ENCODE data around the gene ECE1. TPM values are rescaled to one million over a fixed set of nuclear protein-coding genes. Genes with fewer than 3 reads are reported as not detected.

The ECE1 gene
- total and polyA plus RNA-seq, 10 of the 15 experiments (the other 5 are each of a cell fraction or from before 2014, with no cell fraction given), result 0.97 to 81.0 (median 37.0) TPM

DNA sequence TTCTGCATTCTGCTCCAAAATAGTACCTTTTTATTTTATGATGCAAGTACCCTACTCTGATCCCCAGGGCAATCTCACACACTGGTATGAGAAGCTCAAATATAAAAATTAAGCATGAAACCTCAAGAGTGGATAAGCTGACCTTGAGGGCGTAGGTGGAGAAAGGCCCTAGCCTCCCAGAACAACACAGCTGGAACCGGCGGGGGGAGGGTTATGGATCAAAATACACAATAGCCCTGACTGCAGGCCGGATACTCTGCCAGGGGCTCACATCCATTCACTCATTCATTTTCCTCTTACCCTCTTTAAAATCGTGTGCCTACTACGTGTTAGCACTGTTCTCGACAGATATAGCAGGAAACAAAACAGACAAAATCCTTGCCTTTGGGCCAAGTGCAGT, 32.8 kb upstream of the ECE1 start:
- Histone ChIP-seq H3K27ac (ENCODE audit: control insufficient read depth, insufficient read depth) (no peak overlapping the region), H3K27me3 (replicated peaks in 1 of 2; ENCODE audit: control insufficient read depth in 2 of 2, insufficient read depth in 2 of 2, low read length in 1 of 2) (no peaks in the 10 kb centered on the region), H3K4me2 (ENCODE audit: control insufficient read depth, insufficient read depth) (no peak overlapping the region), H3K36me3 (ENCODE audit: control insufficient read depth in 2 of 2, insufficient read depth in 2 of 2, low read length in 1 of 2) (peaks cover 0 to 6% of the 10 kb centered on the region in 2 experiments; a peak in 2 of 4 replicates), H3K9ac (ENCODE audit: control insufficient read depth, insufficient read depth, low read length) (no peak overlapping the region), H3K4me3 (no peak overlapping the region), H3K9me3 (replicated peaks; ENCODE audit: control insufficient read depth, insufficient read depth, low read length) (no peaks in the 10 kb centered on the region), H4K20me1 (ENCODE audit: control insufficient read depth, insufficient read depth) (no peaks in the 10 kb centered on the region), H3K79me2 (ENCODE audit: control insufficient read depth, insufficient read depth, low read length) (no peaks in the 10 kb centered on the region; the same call in none of the 2 replicates), H3K4me1 (ENCODE audit: control insufficient read depth, insufficient read depth, low read length) (peaks cover 35% of the 10 kb centered on the region), H2AFZ (ENCODE audit: control insufficient read depth, low read depth, low read length) (no peak overlapping the region)
- no peak for ATAC-seq
- no TSS peak for BruUV-seq (replicated peaks)
- ChIA-PET RAD21 (ENCODE audit: unreplicated experiment) (interaction anchor here (1.8 to 6.4 kb wide), 5 partner anchors 10 to 52 kb away, joined by 6 to 97 read pairs (median 26); no protein-coding TSS in a partner anchor), CTCF (interaction anchor here (0.9 to 8.4 kb wide), 9 partner anchors 10 to 90 kb away, joined by 3 to 95 read pairs (median 5); no protein-coding TSS in a partner anchor), POLR2A (interaction anchor here (0.7 to 4.7 kb wide), 5 partner anchors 11 to 52 kb away, joined by 3 to 71 read pairs (median 4); partner anchors contain the start of gene ECE1), SMC1A (ENCODE audit: uncharacterized antibody, unreplicated experiment) (interaction anchor here (1.1 to 8.3 kb wide), 8 partner anchors 9 to 91 kb away, joined by 3 to 119 read pairs (median 12); partner anchors contain the start of gene ECE1)
- FAIRE-seq, result no peak
- no peak for DNase-seq (ENCODE audit: low read depth, low spot score)
- in situ Hi-C loops (cut with MboI), result no loop called here
- WGBS (ENCODE audit: insufficient coverage, insufficient replicate concordance, low lambda C conversion rate, missing lambda C conversion rate), result 70% methylated on average over 7 of the region's 7 CpGs
- intact Hi-C loops (cut with micrococcal nuclease; ENCODE audit: unreplicated experiment), result no loop called here
- no peak for TF ChIP-seq RCOR1 (conservative IDR thresholded peaks at IDR 0.05; ENCODE audit: low read depth, low read length)
- TF ChIP-seq, protein P1, sequence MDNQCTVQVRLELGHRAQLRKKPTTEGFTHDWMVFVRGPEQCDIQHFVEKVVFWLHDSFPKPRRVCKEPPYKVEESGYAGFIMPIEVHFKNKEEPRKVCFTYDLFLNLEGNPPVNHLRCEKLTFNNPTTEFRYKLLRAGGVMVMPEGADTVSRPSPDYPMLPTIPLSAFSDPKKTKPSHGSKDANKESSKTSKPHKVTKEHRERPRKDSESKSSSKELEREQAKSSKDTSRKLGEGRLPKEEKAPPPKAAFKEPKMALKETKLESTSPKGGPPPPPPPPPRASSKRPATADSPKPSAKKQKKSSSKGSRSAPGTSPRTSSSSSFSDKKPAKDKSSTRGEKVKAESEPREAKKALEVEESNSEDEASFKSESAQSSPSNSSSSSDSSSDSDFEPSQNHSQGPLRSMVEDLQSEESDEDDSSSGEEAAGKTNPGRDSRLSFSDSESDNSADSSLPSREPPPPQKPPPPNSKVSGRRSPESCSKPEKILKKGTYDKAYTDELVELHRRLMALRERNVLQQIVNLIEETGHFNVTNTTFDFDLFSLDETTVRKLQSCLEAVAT (IDR thresholded peaks at IDR 0.05), result 0 out of 2 replicates have a peak, but pooled peaks have one; percentile 31

DNA sequence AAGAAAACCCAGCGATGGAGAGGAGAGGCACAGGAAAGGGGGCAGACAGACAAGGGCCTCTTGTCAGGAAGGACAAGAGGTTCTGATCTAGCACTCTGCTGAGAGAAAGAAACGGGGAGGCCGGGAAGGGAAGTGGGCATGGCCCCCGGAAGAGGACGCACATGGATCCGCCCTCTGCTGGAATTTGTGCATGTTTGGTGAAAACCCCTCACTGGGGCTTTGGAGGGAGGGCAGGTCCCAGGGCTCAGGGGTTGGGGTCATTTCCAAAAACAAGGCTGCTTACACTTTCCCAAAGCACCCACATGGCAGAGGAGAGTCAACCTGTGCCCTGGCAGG, 32.4 kb upstream of the ECE1 start:
- intact Hi-C loops (cut with micrococcal nuclease; ENCODE audit: unreplicated experiment), result no loop called here
- Histone ChIP-seq H3K4me1 (ENCODE audit: control insufficient read depth, insufficient read depth, low read length) (peaks cover 35% of the 10 kb centered on the region), H3K4me2 (ENCODE audit: control insufficient read depth, insufficient read depth) (no peak overlapping the region), H3K27ac (ENCODE audit: control insufficient read depth, insufficient read depth) (no peak overlapping the region), H4K20me1 (ENCODE audit: control insufficient read depth, insufficient read depth) (no peaks in the 10 kb centered on the region), H3K9me3 (replicated peaks; ENCODE audit: control insufficient read depth, insufficient read depth, low read length) (no peaks in the 10 kb centered on the region), H3K79me2 (ENCODE audit: control insufficient read depth, insufficient read depth, low read length) (no peaks in the 10 kb centered on the region; the same call in none of the 2 replicates), H3K36me3 (ENCODE audit: control insufficient read depth in 2 of 2, insufficient read depth in 2 of 2, low read length in 1 of 2) (peaks cover 0 to 8% of the 10 kb centered on the region in 2 experiments; a peak in 2 of 4 replicates), H3K4me3 (no peak overlapping the region), H2AFZ (ENCODE audit: control insufficient read depth, low read depth, low read length) (no peak overlapping the region), H3K27me3 (replicated peaks in 1 of 2; ENCODE audit: control insufficient read depth in 2 of 2, insufficient read depth in 2 of 2, low read length in 1 of 2) (no peaks in the 10 kb centered on the region), H3K9ac (ENCODE audit: control insufficient read depth, insufficient read depth, low read length) (no peak overlapping the region)
- 53% methylated on average over 6 of the region's 6 CpGs for WGBS (ENCODE audit: insufficient coverage, insufficient replicate concordance, low lambda C conversion rate, missing lambda C conversion rate)
- in situ Hi-C loops (cut with MboI), result no loop called here
- FAIRE-seq, result no peak
- SMC1A ChIA-PET (ENCODE audit: uncharacterized antibody, unreplicated experiment), result interaction anchor here (1.1 to 8.3 kb wide), 6 partner anchors 9 to 90 kb away, joined by 3 to 119 read pairs (median 12); partner anchors contain the start of gene ECE1
- POLR2A ChIA-PET, result interaction anchor here (0.7 to 4.7 kb wide), 4 partner anchors 12 to 30 kb away, joined by 3 to 71 read pairs (median 13); partner anchors contain the start of gene ECE1
- RAD21 ChIA-PET (ENCODE audit: unreplicated experiment), result interaction anchor here (1.8 to 6.4 kb wide), 3 partner anchors 11 to 52 kb away, joined by 6 to 97 read pairs (median 26); no protein-coding TSS in a partner anchor
- ATAC-seq, result no peak
- CTCF ChIA-PET, result interaction anchor here (1.5 to 8.4 kb wide), 5 partner anchors 13 to 53 kb away, joined by 5 to 95 read pairs (median 24); no protein-coding TSS in a partner anchor
- no TSS peak for BruUV-seq (replicated peaks)
- DNase-seq (ENCODE audit: low read depth, low spot score), result no peak
- TF ChIP-seq CEBPB (IDR thresholded peaks at IDR 0.05; ENCODE audit: borderline replicate concordance in 1 of 2, low read depth in 2 of 2, low read length in 2 of 2), result no peak
- TF ChIP-seq POLR2A (IDR thresholded peaks at IDR 0.05; ENCODE audit: low read depth, low read length), result no peak
- no peak for TF ChIP-seq BHLHE40 (IDR thresholded peaks at IDR 0.05; ENCODE audit: borderline replicate concordance in 1 of 2, low read depth in 2 of 2, low read length in 1 of 2)
- no peak for TF ChIP-seq ZNF622 (IDR thresholded peaks at IDR 0.05)
- no peak for TF ChIP-seq SIN3A (IDR thresholded peaks at IDR 0.05; ENCODE audit: low read depth, low read length)
- TF ChIP-seq ZBTB33 (IDR thresholded peaks at IDR 0.05), result no peak
- TF ChIP-seq STAT3 (IDR thresholded peaks at IDR 0.05; ENCODE audit: low read depth, low read length), result no peak
- TF ChIP-seq RAD51 (IDR thresholded peaks at IDR 0.05), result no peak
- no peak for TF ChIP-seq RAD21 (IDR thresholded peaks at IDR 0.05; ENCODE audit: insufficient read depth, low read depth, low read length)

Data from GM12878 (cell line).